ENCODE data around the gene GABRG3. TPM values are rescaled to one million over a fixed set of nuclear protein-coding genes. Genes with fewer than 3 reads are reported as not detected.

GABRG3 gene
- total and polyA plus RNA-seq, 2 donors from 2014 or later = not detected

DNA sequence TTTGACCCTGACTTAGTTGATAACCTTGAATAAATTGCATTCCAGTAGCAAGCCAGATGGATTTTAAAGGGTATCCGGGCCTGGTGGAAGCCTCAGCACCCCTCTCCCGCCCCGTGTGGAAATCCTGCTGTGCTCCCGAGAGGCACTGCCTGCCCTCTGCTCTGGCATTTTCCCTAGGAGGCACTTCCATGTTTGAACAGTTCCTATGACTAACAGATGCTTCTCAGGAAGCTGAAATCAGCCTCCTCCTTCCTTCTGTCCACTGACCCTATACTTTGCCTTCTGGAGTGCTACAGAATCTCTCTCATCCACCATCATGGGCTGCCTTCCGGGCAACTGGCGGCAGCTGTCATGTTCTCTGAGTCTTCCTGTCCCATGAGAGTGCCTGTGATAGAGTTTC lies 90.8 kb downstream of the GABRG3 start:
- FAIRE-seq = no peak
- intact Hi-C loops (cut with DNase I) = loop anchor here (10.0 kb wide), 1 partner anchor 293 kb away; no protein-coding TSS in a partner anchor
- TF ChIP-seq CTCF (IDR thresholded peaks at IDR 0.05; ENCODE audit: borderline replicate concordance, extremely low read depth, insufficient read depth) = no peak

DNA sequence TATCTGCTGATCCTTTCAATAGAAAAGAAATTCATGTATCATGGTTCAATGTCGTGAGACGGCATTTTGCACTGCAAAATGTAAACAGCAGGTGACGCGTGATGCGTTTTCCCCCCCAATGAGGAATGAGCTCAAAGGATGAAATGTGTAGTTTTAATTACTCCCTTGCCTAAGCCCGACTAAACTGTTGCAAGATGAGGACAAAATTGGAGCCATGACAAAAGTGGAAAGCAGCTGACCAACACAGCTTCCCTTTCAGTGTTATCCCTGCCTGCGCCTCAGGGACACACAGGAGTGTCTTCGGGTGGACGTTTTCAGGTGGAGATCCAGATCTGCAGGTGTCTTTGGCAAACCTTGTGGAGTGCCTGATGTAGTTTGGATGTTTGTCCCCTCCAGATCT lies 92.0 kb downstream of the GABRG3 start:
- Histone ChIP-seq H3K27ac (ENCODE audit: low read depth in 2 of 2, low read length in 2 of 2) (no peak overlapping the region), H3K36me3 (ENCODE audit: control insufficient read depth in 2 of 3, insufficient read depth in 3 of 3, low read length in 3 of 3) (no peaks in the 10 kb centered on the region), H3K4me1 (ENCODE audit: control insufficient read depth in 2 of 3, insufficient read depth in 2 of 3, low read depth in 1 of 3, low read length in 3 of 3) (peaks cover 0 to 3% (median 0%) of the 10 kb centered on the region in 3 donors), H3K9me3 (ENCODE audit: control insufficient read depth in 2 of 3, insufficient read depth in 1 of 3, low read length in 3 of 3) (peaks cover 0 to 4% (median 1%) of the 10 kb centered on the region in 3 donors), H3K9ac (ENCODE audit: low read length in 3 of 3) (no peak overlapping the region), H3K27me3 (ENCODE audit: control insufficient read depth, insufficient read depth, low read length) (no peaks in the 10 kb centered on the region), H3K4me3 (ENCODE audit: low read length in 3 of 3) (no peak overlapping the region)
- intact Hi-C loops (cut with DNase I) = loop anchor here (10.0 kb wide), 1 partner anchor 292 kb away; no protein-coding TSS in a partner anchor
- TF ChIP-seq CTCF (IDR thresholded peaks at IDR 0.05; ENCODE audit: borderline replicate concordance, extremely low read depth, insufficient read depth) = no peak
- no peak for FAIRE-seq
- DNase-seq = no peak

More for the DNA sequence above, 90.8 kb downstream of the GABRG3 start:
- no peak overlapping the region for H3K9ac ChIP-seq (ENCODE audit: low read length in 3 of 3)
- H3K36me3 ChIP-seq (ENCODE audit: control insufficient read depth in 2 of 3, insufficient read depth in 3 of 3, low read length in 3 of 3) = no peaks in the 10 kb centered on the region
- peaks cover 0 to 3% (median 0%) of the 10 kb centered on the region in 3 donors for H3K4me1 ChIP-seq (ENCODE audit: control insufficient read depth in 2 of 3, insufficient read depth in 2 of 3, low read depth in 1 of 3, low read length in 3 of 3)
- H3K9me3 ChIP-seq (ENCODE audit: control insufficient read depth in 2 of 3, insufficient read depth in 1 of 3, low read length in 3 of 3) = no peaks in the 10 kb centered on the region
- DNase-seq = no peak
- no peak overlapping the region for H3K4me3 ChIP-seq (ENCODE audit: low read length in 3 of 3)
- no peak overlapping the region for H3K27ac ChIP-seq (ENCODE audit: low read depth in 2 of 2, low read length in 2 of 2)
- H3K27me3 ChIP-seq (ENCODE audit: control insufficient read depth, insufficient read depth, low read length) = no peaks in the 10 kb centered on the region

- Histone ChIP-seq H3K27me3 (ENCODE audit: control insufficient read depth, insufficient read depth, low read length) (no peaks in the 10 kb centered on the region), H3K27ac (ENCODE audit: low read depth in 2 of 2, low read length in 2 of 2) (no peak overlapping the region), H3K36me3 (ENCODE audit: control insufficient read depth in 2 of 3, insufficient read depth in 3 of 3, low read length in 3 of 3) (no peaks in the 10 kb centered on the region), H3K9ac (ENCODE audit: low read length in 3 of 3) (no peak overlapping the region), H3K4me1 (ENCODE audit: control insufficient read depth in 2 of 3, insufficient read depth in 2 of 3, low read depth in 1 of 3, low read length in 3 of 3) (peaks cover 0 to 3% (median 0%) of the 10 kb centered on the region in 3 donors), H3K4me3 (ENCODE audit: low read length in 3 of 3) (no peak overlapping the region), H3K9me3 (ENCODE audit: control insufficient read depth in 2 of 3, insufficient read depth in 1 of 3, low read length in 3 of 3) (peaks cover 0 to 10% (median 6%) of the 10 kb centered on the region in 3 donors)
- intact Hi-C loops (cut with DNase I) = loop anchor here (10.0 kb wide), 1 partner anchor 291 kb away; no protein-coding TSS in a partner anchor
- DNase-seq (no peak), FAIRE-seq (no peak)
- no peak for TF ChIP-seq CTCF (IDR thresholded peaks at IDR 0.05; ENCODE audit: borderline replicate concordance, extremely low read depth, insufficient read depth)
Observed at GRCh38 chr15:27064080-27064479, 93.1 kb downstream of the GABRG3 start.

DNA sequence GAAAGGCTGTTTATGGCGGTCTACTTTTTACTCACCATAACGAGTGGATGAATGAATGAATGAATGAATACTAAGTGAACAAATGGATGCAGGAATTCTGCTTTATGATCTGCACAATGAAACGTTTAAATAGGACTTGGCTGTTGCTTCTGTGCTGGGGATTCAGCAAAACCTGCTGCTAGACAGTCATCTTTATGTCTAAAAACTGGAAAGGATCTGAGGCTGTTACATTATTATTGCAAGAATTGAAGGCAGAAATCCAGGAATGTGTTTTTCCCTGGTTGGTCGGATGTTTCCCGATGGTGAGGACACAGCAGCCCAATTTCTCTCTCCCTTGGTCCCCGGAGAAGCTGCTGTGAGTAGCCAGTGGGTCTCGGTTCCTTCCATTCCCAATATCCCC lies 94.2 kb downstream of the GABRG3 start:
- Histone ChIP-seq H3K27me3 (ENCODE audit: control insufficient read depth, insufficient read depth, low read length) (no peaks in the 10 kb centered on the region), H3K9ac (ENCODE audit: low read length in 3 of 3) (no peak overlapping the region), H3K4me3 (ENCODE audit: low read length in 3 of 3) (no peak overlapping the region), H3K36me3 (ENCODE audit: control insufficient read depth in 2 of 3, insufficient read depth in 3 of 3, low read length in 3 of 3) (no peaks in the 10 kb centered on the region), H3K27ac (ENCODE audit: low read depth in 2 of 2, low read length in 2 of 2) (no peak overlapping the region), H3K4me1 (ENCODE audit: control insufficient read depth in 2 of 3, insufficient read depth in 2 of 3, low read depth in 1 of 3, low read length in 3 of 3) (peaks cover 0 to 3% (median 0%) of the 10 kb centered on the region in 3 donors), H3K9me3 (ENCODE audit: control insufficient read depth in 2 of 3, insufficient read depth in 1 of 3, low read length in 3 of 3) (peaks cover 0 to 10% (median 6%) of the 10 kb centered on the region in 3 donors)
- TF ChIP-seq CTCF (IDR thresholded peaks at IDR 0.05; ENCODE audit: borderline replicate concordance, extremely low read depth, insufficient read depth) = no peak
- no peak for FAIRE-seq
- no peak for DNase-seq
- intact Hi-C loops (cut with DNase I) = loop anchor here (10.0 kb wide), 1 partner anchor 290 kb away; no protein-coding TSS in a partner anchor
